Pulmonary artery endothelial cell (primary cell): ENCODE measurements around the gene CTSA. TPM values are rescaled to one million over a fixed set of nuclear protein-coding genes. Genes with fewer than 3 reads are reported as not detected.
A peak's percentile ranks its signal among the peaks of the same experiment; 100 is the strongest.
"Not testable (repeated sequence)": the region's sequence is repeated elsewhere in the genome, so short reads cannot be mapped to it uniquely, and the experiment has no call there.

Experiments
- DNase-seq: peaks from one replicate; pipeline ENCODE4 v3.0.0-alpha.2; 2011; ENCODE audit warnings: low read depth, low spot score
- total RNA-seq: library from RNA; depleted of rRNA; stranded (reverse); fragments of >200 nt; gene quantifications from 2 replicates; pipeline ENCODE4 v1.2.3, GENCODE V29; 2014

The CTSA gene
- total RNA-seq, 1 donor from 2014 or later: 40.2 TPM

GRCh38 chr20:45894797-45895196, 3.7 kb downstream of the CTSA start:
- no peak for DNase-seq

GRCh38 chr20:45896641-45897161, 5.6 kb downstream of the CTSA start:
- no peak for DNase-seq

- no peak for DNase-seq
These were observed 6.2 kb downstream of the CTSA start for GRCh38 chr20:45897289-45897688.

GRCh38 chr20:45897692-45898091, 6.6 kb downstream of the CTSA start:
- no peak for DNase-seq

- DNase-seq: no peak
These were observed 7.2 kb downstream of the CTSA start for GRCh38 chr20:45898285-45898684.

GRCh38 chr20:45899046-45899835, 8.1 kb downstream of the CTSA start:
- DNase-seq: no peak

GRCh38 chr20:45901332-45901731, 10.2 kb downstream of the CTSA start:
- DNase-seq: not testable (repeated sequence)

- no peak for DNase-seq
These were observed 11.1 kb downstream of the CTSA start for GRCh38 chr20:45902199-45902701.

- no peak for DNase-seq
These were observed 13.7 kb downstream of the CTSA start for GRCh38 chr20:45904583-45905504.

GRCh38 chr20:45905505-45906079, 14.5 kb downstream of the CTSA start:
- DNase-seq: no peak

GRCh38 chr20:45907219-45907948, 16.2 kb downstream of the CTSA start:
- no peak for DNase-seq

- DNase-seq: no peak
These were observed 16.9 kb downstream of the CTSA start for GRCh38 chr20:45908084-45908483.

- DNase-seq: no peak
These were observed 18.2 kb downstream of the CTSA start for GRCh38 chr20:45909336-45909808.

GRCh38 chr20:45909817-45910669, 18.9 kb downstream of the CTSA start:
- no peak for DNase-seq

- DNase-seq: peak; percentile 100
These were observed 19.7 kb downstream of the CTSA start for GRCh38 chr20:45910670-45911485.

- DNase-seq: no peak
These were observed 20.6 kb downstream of the CTSA start, which contains the start of gene PLTP for GRCh38 chr20:45911486-45912343. Gene PLTP (minus strand): TSS chr20:45912155. CDS start chr20:45911452, 703 bp downstream.

GRCh38 chr20:45912344-45912682, 21.2 kb downstream of the CTSA start:
- no peak for DNase-seq

- DNase-seq: no peak
These were observed 22.0 kb downstream of the CTSA start for GRCh38 chr20:45913116-45913515.
